GM10266 (cell line): ENCODE data around the gene LSM3.

Experiments used
- DNase-seq: peaks from one replicate; pipeline ENCODE4 v3.0.0; 2012; ENCODE audit errors: extremely low spot score
- CTCF ChIP-seq: IDR thresholded peaks from 2 replicates; pipeline ENCODE4 v1.5.1; 2012; ENCODE audit warnings: mild to moderate bottlenecking, low read depth; ENCODE audit not compliant: control insufficient read depth, insufficient read depth; ENCODE audit errors: missing control alignments

Gene LSM3

GRCh38 chr3:14236902-14237301 lies 58.3 kb downstream of the LSM3 start:
- no peak for TF ChIP-seq CTCF
- no peak for DNase-seq

- DNase-seq, result no peak
- no peak for TF ChIP-seq CTCF
Observed at GRCh38 chr3:14237457-14237856, 58.8 kb downstream of the LSM3 start.

- no peak for DNase-seq
- no peak for TF ChIP-seq CTCF
Observed at GRCh38 chr3:14238356-14238755, 59.7 kb downstream of the LSM3 start.

GRCh38 chr3:14238930-14239329 lies 60.3 kb downstream of the LSM3 start:
- TF ChIP-seq CTCF, result no peak
- DNase-seq, result no peak

- TF ChIP-seq CTCF, result no peak
- DNase-seq, result no peak
Observed at GRCh38 chr3:14239940-14240339, 61.3 kb downstream of the LSM3 start.

- no peak for TF ChIP-seq CTCF
Observed at GRCh38 chr3:14240366-14240765, 61.7 kb downstream of the LSM3 start.

GRCh38 chr3:14241716-14242115 lies 63.1 kb downstream of the LSM3 start:
- no peak for TF ChIP-seq CTCF
- no peak for DNase-seq

More at GRCh38 chr3:14240366-14240765, 61.7 kb downstream of the LSM3 start:
- no peak for DNase-seq
